HG03097 (cell line): ENCODE results near the gene FAM219B.

Experiments
- ATAC-seq: cut with Tn5 transposase; IDR thresholded peaks from one replicate; pipeline ENCODE4 v1.9.1; 2021; ENCODE audit not compliant: unreplicated experiment, low FRiP score

The FAM219B gene

GRCh38 chr15:74878273-74878672 lies 28.4 kb downstream of the FAM219B start:
- no peak for ATAC-seq

GRCh38 chr15:74873756-74874424 lies 32.8 kb downstream of the FAM219B start:
- ATAC-seq = no peak

- peak; percentile 60 for ATAC-seq
Observed at GRCh38 chr15:74873036-74873755, 33.5 kb downstream of the FAM219B start, which contains the start of gene SCAMP2. Gene SCAMP2 (minus strand): TSS chr15:74873365. CDS start chr15:74873255, 110 bp downstream.

- ATAC-seq = no peak
Observed at GRCh38 chr15:74872702-74873035, 34.0 kb downstream of the FAM219B start.

- no peak for ATAC-seq
Observed at GRCh38 chr15:74870436-74871215, 36.0 kb downstream of the FAM219B start.

- peak; percentile 69 for ATAC-seq
Observed at GRCh38 chr15:74869726-74870407, 36.8 kb downstream of the FAM219B start.

- peak; percentile 4 for ATAC-seq
Observed at GRCh38 chr15:74869372-74869725, 37.3 kb downstream of the FAM219B start.

GRCh38 chr15:74868059-74868458 lies 38.6 kb downstream of the FAM219B start:
- ATAC-seq = no peak

- no peak for ATAC-seq
Observed at GRCh38 chr15:74867466-74868038, 39.1 kb downstream of the FAM219B start.

GRCh38 chr15:74866090-74866489 lies 40.6 kb downstream of the FAM219B start:
- ATAC-seq = no peak

GRCh38 chr15:74865316-74865715 lies 41.3 kb downstream of the FAM219B start:
- no peak for ATAC-seq

- no peak for ATAC-seq
Observed at GRCh38 chr15:74864296-74864695, 42.4 kb downstream of the FAM219B start.

GRCh38 chr15:74863239-74864056 lies 43.2 kb downstream of the FAM219B start:
- no peak for ATAC-seq

- ATAC-seq = no peak
Observed at GRCh38 chr15:74858369-74858740, 48.3 kb downstream of the FAM219B start.

- no peak for ATAC-seq
Observed at GRCh38 chr15:74857671-74858368, 48.8 kb downstream of the FAM219B start.

- ATAC-seq = peak; percentile 71
Observed at GRCh38 chr15:74857082-74857655, 49.5 kb downstream of the FAM219B start.

GRCh38 chr15:74856537-74856936 lies 50.1 kb downstream of the FAM219B start:
- ATAC-seq = no peak

- ATAC-seq = no peak
Observed at GRCh38 chr15:74855857-74856256, 50.8 kb downstream of the FAM219B start.

GRCh38 chr15:74854453-74855022 lies 52.1 kb downstream of the FAM219B start:
- ATAC-seq = no peak
